ENCODE data around the gene RASGRF2. TPM values are rescaled to one million over a fixed set of nuclear protein-coding genes. Genes with fewer than 3 reads are reported as not detected.

Gene RASGRF2
- total and polyA plus RNA-seq, 3 experiments from 2014 or later = 11.1 to 13.5 (median 13.4) TPM

- Mint-ChIP-seq H3K27me3 (peaks cover 0 to 3% of the 10 kb centered on the region in 2 donors), H3K9me3 (no peaks in the 10 kb centered on the region), H3K27ac (peak overlapping the region in 1 of 8 donors; percentile 39), H3K4me1 (peaks cover 10 to 24% (median 19%) of the 10 kb centered on the region in 3 donors), H3K36me3 (peaks cover 6 to 45% (median 11%) of the 10 kb centered on the region in 3 donors), H3K4me3 (peak overlapping the region in 1 of 7 donors; percentile 69)
- no peak for DNase-seq
- Histone ChIP-seq H3K36me3 (ENCODE audit: insufficient read depth, low read length) (no peaks in the 10 kb centered on the region), H3K4me3 (ENCODE audit: low read length) (no peak overlapping the region), H3K9me3 (ENCODE audit: low read length) (no peaks in the 10 kb centered on the region), H3K27ac (ENCODE audit: low read depth, low read length) (no peak overlapping the region), H3K27me3 (ENCODE audit: insufficient read depth, low read length, poor library complexity, severe bottlenecking) (no peaks in the 10 kb centered on the region), H3K4me1 (ENCODE audit: insufficient read depth, low read length) (no peaks in the 10 kb centered on the region)
- CTCF ChIA-PET = no interaction called here
- POLR2A ChIA-PET = no interaction called here
Measured at GRCh38 chr5:81147011-81147885, 187.1 kb downstream of the RASGRF2 start.

DNA sequence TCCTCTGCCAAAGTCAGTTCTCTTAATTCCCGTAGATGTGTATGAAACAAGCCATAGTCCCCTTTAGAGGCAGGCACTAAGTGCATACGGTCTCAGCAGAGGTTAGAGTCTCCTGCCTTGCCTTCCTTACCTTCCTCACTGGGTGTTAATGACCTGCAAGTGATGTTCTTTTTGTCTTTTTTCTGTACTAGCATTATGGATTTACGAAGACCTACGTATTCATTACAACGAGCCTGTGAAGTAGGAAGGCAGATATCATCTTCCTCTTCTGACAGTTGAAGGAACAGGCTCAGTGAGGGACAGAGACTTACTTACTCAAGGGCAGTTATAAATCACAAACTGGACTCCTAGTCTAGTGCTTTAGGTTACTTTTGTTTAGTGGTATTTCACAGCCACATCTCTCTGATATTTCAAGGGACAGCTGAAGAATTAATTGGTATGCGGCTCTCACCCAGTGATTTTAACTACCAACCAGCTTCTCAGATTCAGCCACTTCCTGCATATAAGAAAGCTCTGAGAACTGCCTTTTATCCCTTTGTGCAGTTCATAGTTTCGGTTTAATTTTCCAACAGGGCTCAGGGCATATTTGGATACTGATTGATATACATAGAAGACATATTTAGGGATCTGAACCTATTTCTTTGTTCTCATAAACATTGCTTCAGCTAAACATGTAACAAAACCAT lies 187.9 kb downstream of the RASGRF2 start:
- no peaks in the 10 kb centered on the region for H3K36me3 ChIP-seq (ENCODE audit: insufficient read depth, low read length)

DNA sequence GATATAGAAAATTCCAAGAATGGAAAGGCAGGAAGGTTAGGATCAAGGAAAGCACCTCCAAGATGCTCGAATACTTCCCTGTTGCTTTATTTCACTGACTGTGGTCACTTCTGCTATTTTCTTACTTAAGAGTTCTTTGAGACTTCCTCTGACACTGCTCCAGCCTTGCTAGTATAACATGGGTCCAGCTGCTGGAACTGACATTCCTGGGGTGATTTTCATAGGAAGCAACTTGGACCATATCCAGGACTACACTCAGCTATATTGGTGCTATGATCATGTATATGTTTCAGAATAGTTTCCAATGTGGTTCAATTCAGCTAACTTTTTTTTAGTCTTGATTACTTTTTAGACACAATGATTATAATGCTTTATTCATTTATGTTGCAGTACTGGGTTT lies 191.4 kb downstream of the RASGRF2 start:
- Mint-ChIP-seq H3K27me3 (peaks cover 0 to 3% of the 10 kb centered on the region in 2 donors), H3K36me3 (peaks cover 27 to 50% (median 50%) of the 10 kb centered on the region in 3 donors), H3K27ac (peak overlapping the region in 2 of 8 donors; percentile 55 to 58), H3K4me1 (peaks cover 10 to 14% (median 13%) of the 10 kb centered on the region in 3 donors), H3K9me3 (peaks cover 5 to 18% (median 13%) of the 10 kb centered on the region in 5 donors), H3K4me3 (no peak overlapping the region)
- Histone ChIP-seq H3K4me1 (ENCODE audit: insufficient read depth, low read length) (no peaks in the 10 kb centered on the region), H3K27me3 (ENCODE audit: insufficient read depth, low read length, poor library complexity, severe bottlenecking) (no peaks in the 10 kb centered on the region), H3K4me3 (ENCODE audit: low read length) (no peak overlapping the region), H3K36me3 (ENCODE audit: insufficient read depth, low read length) (no peaks in the 10 kb centered on the region), H3K9me3 (ENCODE audit: low read length) (no peaks in the 10 kb centered on the region), H3K27ac (ENCODE audit: low read depth, low read length) (no peak overlapping the region)
- POLR2A ChIA-PET = no interaction called here
- no peak for DNase-seq
- CTCF ChIA-PET = interaction anchor here (2.0 kb wide), 1 partner anchor 12 kb away, joined by 5 read pairs; no protein-coding TSS in a partner anchor

More for the DNA sequence above, 187.9 kb downstream of the RASGRF2 start:
- Mint-ChIP-seq H3K4me3 (peak overlapping the region in 5 of 7 donors; percentile 9 to 69 (median 55)), H3K27ac (peak overlapping the region in 6 of 8 donors; percentile 1 to 72 (median 48)), H3K9me3 (peaks cover 0 to 1% (median 1%) of the 10 kb centered on the region in 5 donors), H3K4me1 (peaks cover 10 to 24% (median 19%) of the 10 kb centered on the region in 3 donors), H3K36me3 (peaks cover 9 to 51% (median 18%) of the 10 kb centered on the region in 3 donors), H3K27me3 (peaks cover 0 to 3% of the 10 kb centered on the region in 2 donors)
- H3K4me1 ChIP-seq (ENCODE audit: insufficient read depth, low read length) = no peaks in the 10 kb centered on the region
- ChIA-PET POLR2A (interaction anchor here (0.5 kb wide), 1 partner anchor 52 kb away, joined by 4 read pairs; no protein-coding TSS in a partner anchor), CTCF (no interaction called here)
- peak overlapping the region; percentile 40 for H3K4me3 ChIP-seq (ENCODE audit: low read length)
- DNase-seq = peak in 1 of 5 donors; percentile 17
- no peaks in the 10 kb centered on the region for H3K27me3 ChIP-seq (ENCODE audit: insufficient read depth, low read length, poor library complexity, severe bottlenecking)
- no peak overlapping the region for H3K27ac ChIP-seq (ENCODE audit: low read depth, low read length)
- no peaks in the 10 kb centered on the region for H3K9me3 ChIP-seq (ENCODE audit: low read length)

DNA sequence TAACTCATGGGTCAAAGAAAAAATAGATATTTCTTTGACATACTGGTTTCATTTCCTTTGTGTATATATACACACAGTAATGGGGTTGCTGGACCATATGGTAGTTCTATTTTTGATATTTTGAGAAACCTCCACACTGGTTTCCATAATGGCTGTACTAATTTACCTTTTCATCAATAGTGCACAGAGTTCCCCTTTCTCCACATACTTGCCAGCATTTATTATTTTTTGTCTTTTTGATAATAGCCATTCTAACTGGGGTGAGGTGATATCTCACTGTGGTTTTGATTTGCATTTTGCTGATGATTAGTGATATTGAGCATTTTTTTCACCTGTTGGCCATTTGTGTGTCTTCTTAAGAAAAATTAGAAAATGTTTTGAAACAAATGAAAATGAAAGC lies 194.6 kb downstream of the RASGRF2 start:
- H3K4me3 Mint-ChIP-seq = no peak overlapping the region
- no peak overlapping the region for H3K27ac Mint-ChIP-seq
- no peaks in the 10 kb centered on the region for H3K9me3 ChIP-seq (ENCODE audit: low read length)
- H3K36me3 ChIP-seq (ENCODE audit: insufficient read depth, low read length) = no peaks in the 10 kb centered on the region
- POLR2A ChIA-PET = no interaction called here
- H3K4me3 ChIP-seq (ENCODE audit: low read length) = no peak overlapping the region
- H3K36me3 Mint-ChIP-seq = peaks cover 23 to 50% (median 38%) of the 10 kb centered on the region in 3 donors
- CTCF ChIA-PET = no interaction called here
- no peak overlapping the region for H3K27ac ChIP-seq (ENCODE audit: low read depth, low read length)
- DNase-seq = no peak
- H3K27me3 Mint-ChIP-seq = peaks cover 0 to 3% of the 10 kb centered on the region in 2 donors
- H3K27me3 ChIP-seq (ENCODE audit: insufficient read depth, low read length, poor library complexity, severe bottlenecking) = no peaks in the 10 kb centered on the region
- peaks cover 8 to 21% (median 16%) of the 10 kb centered on the region in 5 donors for H3K9me3 Mint-ChIP-seq
- no peaks in the 10 kb centered on the region for H3K4me1 Mint-ChIP-seq
- H3K4me1 ChIP-seq (ENCODE audit: insufficient read depth, low read length) = no peaks in the 10 kb centered on the region

DNA sequence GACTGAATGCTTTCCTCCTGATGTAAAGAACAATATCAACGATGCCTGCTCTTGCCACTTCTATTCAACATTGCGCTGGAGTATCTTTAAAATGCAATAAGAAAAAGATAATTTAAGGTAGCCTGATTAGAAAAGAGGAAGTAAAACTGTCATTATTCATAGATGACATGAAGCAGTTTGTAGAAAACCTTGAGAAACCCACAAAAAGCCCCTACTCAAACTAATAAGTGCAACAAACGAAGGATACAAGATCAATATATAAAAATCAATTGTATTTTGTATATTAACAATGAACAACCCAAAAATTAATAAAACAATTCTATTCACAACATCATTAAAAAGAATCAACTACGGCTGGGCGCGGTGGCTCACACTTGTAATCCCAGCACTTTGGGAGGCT lies 196.6 kb downstream of the RASGRF2 start:
- no peak overlapping the region for H3K27ac ChIP-seq (ENCODE audit: low read depth, low read length)
- H3K4me1 ChIP-seq (ENCODE audit: insufficient read depth, low read length) = no peaks in the 10 kb centered on the region
- H3K9me3 ChIP-seq (ENCODE audit: low read length) = no peaks in the 10 kb centered on the region
- Mint-ChIP-seq H3K27ac (no peak overlapping the region), H3K36me3 (peaks cover 21 to 44% (median 33%) of the 10 kb centered on the region in 3 donors), H3K4me1 (no peaks in the 10 kb centered on the region), H3K4me3 (no peak overlapping the region), H3K9me3 (peaks cover 8 to 21% (median 16%) of the 10 kb centered on the region in 5 donors), H3K27me3 (no peaks in the 10 kb centered on the region)
- DNase-seq = no peak
- ChIA-PET POLR2A (no interaction called here), CTCF (no interaction called here)
- no peaks in the 10 kb centered on the region for H3K27me3 ChIP-seq (ENCODE audit: insufficient read depth, low read length, poor library complexity, severe bottlenecking)
- no peak overlapping the region for H3K4me3 ChIP-seq (ENCODE audit: low read length)
- H3K36me3 ChIP-seq (ENCODE audit: insufficient read depth, low read length) = no peaks in the 10 kb centered on the region

DNA sequence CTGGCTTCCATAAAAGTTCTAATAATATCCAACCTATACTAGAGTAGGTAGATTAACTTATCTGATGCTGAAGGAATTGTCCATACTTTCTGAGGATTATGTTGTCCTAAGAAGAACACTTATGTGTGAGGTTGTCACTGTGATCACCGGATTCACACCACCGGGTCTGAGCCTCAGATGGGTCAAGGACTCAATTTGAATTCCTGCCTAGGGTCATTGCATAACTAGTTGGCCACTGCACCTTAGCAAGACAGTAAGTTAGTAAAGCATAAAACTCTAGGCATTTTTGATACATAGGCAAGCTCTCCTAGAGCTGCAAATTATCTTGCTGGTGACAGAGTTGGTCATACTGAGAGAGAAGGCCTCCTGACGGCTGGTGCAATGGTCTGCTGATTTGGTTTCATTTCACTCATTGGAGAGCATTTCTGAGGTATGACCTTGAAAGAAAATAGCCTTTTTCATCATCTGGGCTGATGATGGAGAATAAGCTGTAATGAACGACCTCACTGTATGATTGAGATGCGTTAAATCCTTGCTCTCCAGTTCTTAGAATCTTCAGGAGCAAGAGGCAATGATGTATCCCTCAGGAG lies 200.9 kb downstream of the RASGRF2 start:
- Histone ChIP-seq H3K4me1 (ENCODE audit: insufficient read depth, low read length) (no peaks in the 10 kb centered on the region), H3K27me3 (ENCODE audit: insufficient read depth, low read length, poor library complexity, severe bottlenecking) (no peaks in the 10 kb centered on the region), H3K27ac (ENCODE audit: low read depth, low read length) (no peak overlapping the region), H3K36me3 (ENCODE audit: insufficient read depth, low read length) (no peaks in the 10 kb centered on the region), H3K9me3 (ENCODE audit: low read length) (no peaks in the 10 kb centered on the region), H3K4me3 (ENCODE audit: low read length) (no peak overlapping the region)
- CTCF ChIA-PET = no interaction called here
- DNase-seq = no peak
- Mint-ChIP-seq H3K27ac (peak overlapping the region in 2 of 8 donors; percentile 41 to 47), H3K4me1 (peaks cover 0 to 6% (median 0%) of the 10 kb centered on the region in 3 donors), H3K4me3 (no peak overlapping the region), H3K36me3 (peaks cover 0 to 11% (median 5%) of the 10 kb centered on the region in 3 donors), H3K27me3 (no peaks in the 10 kb centered on the region), H3K9me3 (peaks cover 3 to 6% (median 4%) of the 10 kb centered on the region in 5 donors)
- POLR2A ChIA-PET = no interaction called here

- Mint-ChIP-seq H3K4me3 (no peak overlapping the region), H3K27me3 (peaks cover 0 to 3% of the 10 kb centered on the region in 2 donors), H3K4me1 (peaks cover 0 to 6% (median 0%) of the 10 kb centered on the region in 3 donors), H3K9me3 (no peaks in the 10 kb centered on the region), H3K27ac (peak overlapping the region in 1 of 8 donors; percentile 44), H3K36me3 (peaks cover 0 to 14% (median 0%) of the 10 kb centered on the region in 3 donors)
- Histone ChIP-seq H3K27me3 (ENCODE audit: insufficient read depth, low read length, poor library complexity, severe bottlenecking) (no peaks in the 10 kb centered on the region), H3K4me1 (ENCODE audit: insufficient read depth, low read length) (no peaks in the 10 kb centered on the region), H3K27ac (ENCODE audit: low read depth, low read length) (no peak overlapping the region), H3K36me3 (ENCODE audit: insufficient read depth, low read length) (no peaks in the 10 kb centered on the region), H3K4me3 (ENCODE audit: low read length) (no peak overlapping the region), H3K9me3 (ENCODE audit: low read length) (no peaks in the 10 kb centered on the region)
- POLR2A ChIA-PET = no interaction called here
- DNase-seq = no peak
- CTCF ChIA-PET = interaction anchor here (1.9 kb wide), 1 partner anchor 10 kb away, joined by 5 read pairs; no protein-coding TSS in a partner anchor
Measured at GRCh38 chr5:81162501-81162900, 202.3 kb downstream of the RASGRF2 start.

All from CD8-positive, alpha-beta memory T cell (primary cell).